ENCODE measurements around the gene FAM200B.

The FAM200B gene

DNA sequence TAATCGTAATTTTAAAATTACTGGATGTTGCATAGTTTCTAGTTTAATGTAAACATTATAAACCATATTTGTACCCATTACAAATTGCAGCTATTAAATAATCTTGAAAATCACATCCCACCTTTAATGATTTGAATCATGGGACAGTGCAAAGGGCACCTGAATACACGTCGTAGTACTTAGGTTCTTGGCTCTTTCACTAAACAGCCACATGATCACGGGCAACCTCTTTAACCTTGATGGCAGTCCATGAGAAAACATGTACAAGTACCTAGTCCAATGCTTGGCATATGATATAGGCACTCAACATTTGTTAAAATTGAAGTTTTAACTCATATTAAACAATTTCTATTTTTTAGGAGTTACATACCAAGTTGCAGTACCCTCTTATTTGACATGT lies 14.6 kb upstream of the FAM200B start:
- in situ Hi-C loops (cut with HindIII; ENCODE audit: low sequenced_read_pairs): no loop called here

GRCh38 chr4:15668566-15669435 lies 12.8 kb upstream of the FAM200B start:
- in situ Hi-C loops (cut with HindIII; ENCODE audit: low sequenced_read_pairs): no loop called here

- in situ Hi-C loops (cut with HindIII; ENCODE audit: low sequenced_read_pairs): no loop called here
Observed at GRCh38 chr4:15670576-15670975, 11.1 kb upstream of the FAM200B start.

- in situ Hi-C loops (cut with HindIII; ENCODE audit: low sequenced_read_pairs): no loop called here
Observed at GRCh38 chr4:15672101-15672500, 9.5 kb upstream of the FAM200B start.

GRCh38 chr4:15673337-15673736 lies 8.3 kb upstream of the FAM200B start:
- in situ Hi-C loops (cut with HindIII; ENCODE audit: low sequenced_read_pairs): no loop called here

DNA sequence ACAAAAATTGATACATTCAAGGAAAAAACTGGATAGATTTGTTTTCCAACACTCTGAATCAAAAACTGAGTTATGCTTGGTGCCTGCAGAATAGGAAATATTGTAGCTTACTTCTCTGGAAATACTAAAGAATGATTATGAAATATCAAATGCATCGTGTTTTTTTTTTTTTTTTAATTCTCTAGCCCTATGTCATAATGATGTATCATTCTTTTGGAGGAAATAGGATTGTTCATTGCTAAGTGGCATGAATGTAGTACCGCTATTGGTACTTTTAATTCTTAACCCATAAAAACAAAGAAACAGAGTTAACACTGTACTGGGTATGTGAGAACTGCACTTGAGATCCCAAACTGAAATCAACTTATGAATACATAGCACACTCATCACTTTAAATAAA lies 7.6 kb upstream of the FAM200B start:
- in situ Hi-C loops (cut with HindIII; ENCODE audit: low sequenced_read_pairs): no loop called here

DNA sequence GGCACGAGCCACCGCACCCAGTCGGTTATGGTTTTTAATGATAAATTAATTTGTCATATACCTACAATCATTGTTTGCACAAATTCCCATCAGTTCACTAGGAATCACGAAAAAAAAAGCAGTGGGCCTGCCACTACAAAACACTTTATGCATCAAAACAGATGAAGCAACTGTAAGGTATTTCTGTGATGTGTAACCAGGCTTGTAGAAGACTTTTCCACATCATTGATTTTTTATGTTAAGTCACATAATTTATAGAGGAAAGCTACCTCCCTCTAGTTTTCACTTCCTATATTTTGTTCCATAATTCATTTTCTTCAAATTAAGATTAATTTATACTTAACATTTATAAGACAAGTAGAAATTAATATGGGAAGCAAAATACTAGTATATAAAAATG lies 6.7 kb upstream of the FAM200B start:
- in situ Hi-C loops (cut with HindIII; ENCODE audit: low sequenced_read_pairs): no loop called here

GRCh38 chr4:15675356-15675755 lies 6.3 kb upstream of the FAM200B start:
- in situ Hi-C loops (cut with HindIII; ENCODE audit: low sequenced_read_pairs): no loop called here

- in situ Hi-C loops (cut with HindIII; ENCODE audit: low sequenced_read_pairs): no loop called here
Observed at GRCh38 chr4:15676039-15676438, 5.6 kb upstream of the FAM200B start.

DNA sequence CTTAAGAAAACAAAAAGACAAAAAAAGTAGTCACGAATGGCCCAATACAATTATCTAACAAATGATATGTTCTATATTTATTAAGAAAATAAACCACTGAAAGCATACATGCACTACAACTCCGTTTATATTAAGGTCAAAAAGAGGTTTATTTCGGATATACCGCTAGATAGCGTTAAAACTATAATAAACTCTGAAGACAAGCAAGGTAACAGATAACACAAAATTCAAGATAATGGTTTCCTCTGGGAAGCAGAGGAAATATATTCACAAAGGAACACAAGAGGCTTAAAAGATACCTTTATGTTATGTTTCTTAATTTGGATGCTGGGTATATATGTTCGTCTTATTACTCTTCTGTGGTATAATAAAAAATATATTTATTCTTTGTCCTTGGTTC lies 4.7 kb upstream of the FAM200B start:
- in situ Hi-C loops (cut with HindIII; ENCODE audit: low sequenced_read_pairs): no loop called here

GRCh38 chr4:15677507-15677988 lies 4.1 kb upstream of the FAM200B start:
- in situ Hi-C loops (cut with HindIII; ENCODE audit: low sequenced_read_pairs): no loop called here

- in situ Hi-C loops (cut with HindIII; ENCODE audit: low sequenced_read_pairs): no loop called here
Observed at GRCh38 chr4:15681067-15681371, 608 bp upstream of the FAM200B start.

DNA sequence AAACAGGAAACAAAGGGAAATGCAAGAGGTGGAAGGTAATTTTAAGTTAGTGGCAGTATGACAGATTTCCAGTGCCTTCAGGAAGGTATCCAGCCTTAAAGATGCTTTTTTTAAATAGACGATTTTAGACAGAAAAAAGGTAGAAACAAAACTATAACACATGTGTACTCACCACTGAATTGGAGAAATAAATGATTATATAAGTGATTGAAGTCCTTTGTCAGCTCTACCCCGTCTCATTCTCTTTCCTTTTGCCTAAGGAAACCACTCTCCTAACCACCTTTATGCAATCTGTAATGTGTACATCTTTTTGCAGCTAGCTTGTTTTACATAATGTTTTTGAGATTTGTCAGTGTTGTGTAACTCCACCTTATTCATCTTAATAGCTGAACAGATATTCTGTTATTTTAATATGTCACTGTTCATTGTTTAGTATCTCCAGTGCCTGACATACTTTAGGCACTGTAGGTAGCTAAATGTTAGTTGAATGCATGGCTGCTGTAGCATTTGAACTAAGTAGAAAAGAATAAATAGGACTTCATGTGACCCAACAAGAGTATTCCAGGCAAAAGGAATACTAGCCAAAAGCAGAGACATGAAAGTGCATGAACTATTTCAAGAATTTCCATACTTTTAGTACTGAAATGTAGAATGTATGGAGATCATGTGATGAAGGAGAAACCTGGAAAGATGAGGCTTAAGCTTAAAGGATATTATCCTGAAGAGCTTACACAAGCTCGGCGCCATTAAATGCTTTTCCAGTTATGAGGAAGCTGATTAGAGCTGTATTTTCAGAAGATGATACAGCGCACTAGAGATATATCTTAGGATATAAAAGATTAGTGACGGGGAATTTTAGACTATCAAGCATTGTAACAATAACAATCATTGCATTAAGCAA lies 865 bp downstream of the FAM200B start:
- in situ Hi-C loops (cut with HindIII; ENCODE audit: low sequenced_read_pairs): no loop called here

DNA sequence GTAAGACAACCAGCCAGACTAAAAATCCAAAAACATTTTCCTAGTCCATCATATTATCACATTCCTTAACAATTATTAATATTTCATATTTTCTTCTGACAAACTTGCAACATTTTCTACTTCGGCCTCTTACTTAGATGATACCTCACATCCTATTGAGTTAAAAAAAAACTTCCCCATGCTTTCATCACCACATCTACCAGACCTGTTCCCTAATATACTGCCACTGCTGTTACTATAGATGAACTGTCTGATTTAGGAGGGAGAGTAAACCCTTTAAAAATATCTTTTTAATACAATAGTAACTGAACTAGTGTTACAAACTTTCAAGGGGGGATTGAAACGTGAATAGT lies 1.5 kb downstream of the FAM200B start:
- in situ Hi-C loops (cut with HindIII; ENCODE audit: low sequenced_read_pairs): no loop called here

- in situ Hi-C loops (cut with HindIII; ENCODE audit: low sequenced_read_pairs): no loop called here
Observed at GRCh38 chr4:15684498-15684897, 2.9 kb downstream of the FAM200B start.

GRCh38 chr4:15688051-15688450 lies 6.4 kb downstream of the FAM200B start:
- in situ Hi-C loops (cut with HindIII; ENCODE audit: low sequenced_read_pairs): no loop called here

DNA sequence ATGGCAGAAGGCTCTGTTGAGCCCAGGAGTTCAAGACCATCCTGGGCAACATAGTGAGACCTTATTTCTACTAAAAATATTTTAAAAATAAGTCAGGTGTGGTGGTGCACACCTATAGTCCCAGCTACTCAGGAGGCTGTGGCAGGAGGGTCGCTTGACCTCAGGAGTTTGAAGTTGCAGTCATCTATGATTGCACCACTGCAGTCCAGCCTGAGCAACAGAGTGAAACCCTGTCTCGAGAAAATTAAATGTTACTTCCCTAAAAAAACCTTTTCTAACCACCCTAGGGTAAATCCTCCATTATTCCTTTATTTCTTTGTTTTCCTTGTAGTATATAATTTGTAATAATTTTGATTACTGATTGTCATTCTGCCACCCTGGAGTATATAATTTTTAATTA lies 7.9 kb downstream of the FAM200B start:
- in situ Hi-C loops (cut with HindIII; ENCODE audit: low sequenced_read_pairs): no loop called here

- in situ Hi-C loops (cut with HindIII; ENCODE audit: low sequenced_read_pairs): no loop called here
Observed at GRCh38 chr4:15690020-15690809, 8.6 kb downstream of the FAM200B start.

GRCh38 chr4:15691346-15692135 lies 9.9 kb downstream of the FAM200B start:
- in situ Hi-C loops (cut with HindIII; ENCODE audit: low sequenced_read_pairs): no loop called here

- in situ Hi-C loops (cut with HindIII; ENCODE audit: low sequenced_read_pairs): no loop called here
Observed at GRCh38 chr4:15692602-15693001, 11.0 kb downstream of the FAM200B start.
